NT2/D1 (cell line): ENCODE results near the gene DAPK2.

Experiments used
- YY1 ChIP-seq: IDR thresholded peaks from 2 replicates; pipeline ENCODE4 v1.6.1; 2011; ENCODE audit not compliant: insufficient read length, insufficient read depth
- ZNF274 ChIP-seq: IDR thresholded peaks from 2 replicates; pipeline ENCODE4 v1.6.1; 2011; ENCODE audit warnings: mild to moderate bottlenecking, low read depth, low read length

GRCh38 chr15:63931556-63931955 is 114.7 kb downstream of the DAPK2 start:
- TF ChIP-seq YY1 (no peak), ZNF274 (no peak)
